Measurements from ENCODE around the gene INSIG2. TPM values are rescaled to one million over a fixed set of nuclear protein-coding genes. Genes with fewer than 3 reads are reported as not detected.

INSIG2 gene
- total RNA-seq, 1 experiment from 2014 or later = 8.7 TPM

DNA sequence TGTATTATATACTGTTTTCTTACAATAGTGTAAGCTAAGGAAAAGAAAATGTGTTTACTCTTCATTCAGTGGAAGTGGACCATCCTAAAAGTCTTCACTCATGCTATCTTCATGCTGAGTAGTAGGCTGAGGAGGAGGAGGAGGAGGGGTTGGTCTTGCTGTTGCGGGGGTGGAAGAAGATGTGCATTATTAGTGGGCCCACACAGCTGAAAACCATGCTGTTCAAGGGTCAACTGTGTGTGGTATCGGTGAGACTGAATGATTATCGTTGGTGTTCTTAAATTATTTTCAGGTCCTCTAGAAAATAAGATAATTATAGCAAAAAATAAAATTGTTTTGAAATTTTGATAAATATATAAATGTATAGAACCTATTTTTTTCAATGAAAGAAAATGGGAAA is 22.0 kb downstream of the INSIG2 start:
- Histone ChIP-seq H3K23me2 (ENCODE audit: insufficient read length, low read depth, low read length, poor library complexity, severe bottlenecking) (no peaks in the 10 kb centered on the region), H3K23ac (ENCODE audit: insufficient read length, low read depth, low read length) (no peak overlapping the region), H2AK5ac (ENCODE audit: insufficient read length, low read length) (no peak overlapping the region), H2BK5ac (ENCODE audit: insufficient read length, low read length) (no peak overlapping the region), H2BK15ac (ENCODE audit: low read depth, low read length) (no peak overlapping the region), H3K18ac (ENCODE audit: insufficient read length, low read depth, low read length) (no peak overlapping the region), H2BK20ac (ENCODE audit: low read depth, low read length, poor library complexity, severe bottlenecking) (no peak overlapping the region), H3K79me1 (ENCODE audit: insufficient read depth, low read depth, low read length, poor library complexity, severe bottlenecking) (no peaks in the 10 kb centered on the region), H3K27me3 (ENCODE audit: insufficient read depth, low read length) (no peaks in the 10 kb centered on the region), H3K9ac (ENCODE audit: extremely low read depth, insufficient read length, low read length) (no peak overlapping the region), H3T11ph (ENCODE audit: low read length) (no peak overlapping the region), H3K27ac (ENCODE audit: insufficient read length, low read depth, low read length) (no peak overlapping the region), H3K79me2 (ENCODE audit: insufficient read depth, low read length) (no peaks in the 10 kb centered on the region), H4K8ac (replicated peaks; ENCODE audit: insufficient read length, low read depth, low read length) (no peak overlapping the region), H3K4me1 (ENCODE audit: insufficient read depth, low read length) (no peaks in the 10 kb centered on the region; the same call in 1 of the 2 replicates), H3K14ac (ENCODE audit: insufficient read depth, low read length) (no peak overlapping the region), H3K9me3 (ENCODE audit: control insufficient read depth, low read depth, low read length) (no peaks in the 10 kb centered on the region), H2BK12ac (ENCODE audit: insufficient read length, low read depth, low read length) (no peak overlapping the region), H2AFZ (ENCODE audit: low read length) (no peak overlapping the region), H4K20me1 (ENCODE audit: control insufficient read depth, insufficient read depth, insufficient read length) (no peaks in the 10 kb centered on the region), H2BK120ac (ENCODE audit: low read depth, low read length, poor library complexity, severe bottlenecking) (no peak overlapping the region), H3K56ac (ENCODE audit: insufficient read length, low read depth, low read length) (no peak overlapping the region), H3K4ac (ENCODE audit: low read depth, low read length) (no peak overlapping the region), H4K5ac (ENCODE audit: insufficient read length, low read depth, low read length) (no peak overlapping the region), H4K91ac (ENCODE audit: insufficient read length, low read depth, low read length) (no peak overlapping the region), H3K4me2 (ENCODE audit: insufficient read depth, insufficient read length, low read length) (no peak overlapping the region)
- no peak overlapping the region for H3K4me3 Mint-ChIP-seq
- WGBS (ENCODE audit: extremely low coverage, insufficient read length, low lambda C conversion rate) = no CpG with 5 or more reads among the region's 3 CpGs
- TF ChIP-seq, protein P1, sequence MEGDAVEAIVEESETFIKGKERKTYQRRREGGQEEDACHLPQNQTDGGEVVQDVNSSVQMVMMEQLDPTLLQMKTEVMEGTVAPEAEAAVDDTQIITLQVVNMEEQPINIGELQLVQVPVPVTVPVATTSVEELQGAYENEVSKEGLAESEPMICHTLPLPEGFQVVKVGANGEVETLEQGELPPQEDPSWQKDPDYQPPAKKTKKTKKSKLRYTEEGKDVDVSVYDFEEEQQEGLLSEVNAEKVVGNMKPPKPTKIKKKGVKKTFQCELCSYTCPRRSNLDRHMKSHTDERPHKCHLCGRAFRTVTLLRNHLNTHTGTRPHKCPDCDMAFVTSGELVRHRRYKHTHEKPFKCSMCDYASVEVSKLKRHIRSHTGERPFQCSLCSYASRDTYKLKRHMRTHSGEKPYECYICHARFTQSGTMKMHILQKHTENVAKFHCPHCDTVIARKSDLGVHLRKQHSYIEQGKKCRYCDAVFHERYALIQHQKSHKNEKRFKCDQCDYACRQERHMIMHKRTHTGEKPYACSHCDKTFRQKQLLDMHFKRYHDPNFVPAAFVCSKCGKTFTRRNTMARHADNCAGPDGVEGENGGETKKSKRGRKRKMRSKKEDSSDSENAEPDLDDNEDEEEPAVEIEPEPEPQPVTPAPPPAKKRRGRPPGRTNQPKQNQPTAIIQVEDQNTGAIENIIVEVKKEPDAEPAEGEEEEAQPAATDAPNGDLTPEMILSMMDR (conservative IDR thresholded peaks at IDR 0.05) = no peak
- H3K9me3 Mint-ChIP-seq = no peaks in the 10 kb centered on the region
- H3K27ac Mint-ChIP-seq = no peak overlapping the region
- H3K27me3 Mint-ChIP-seq (ENCODE audit: low read depth) = no peaks in the 10 kb centered on the region
- no peak for DNase-seq
- peaks cover 0 to 5% of the 10 kb centered on the region in 2 experiments; a peak in 2 of 4 replicates for H3K4me1 Mint-ChIP-seq
- H3K36me3 Mint-ChIP-seq (ENCODE audit: insufficient read depth in 1 of 3, low read depth in 3 of 3) = peaks cover 0 to 20% (median 17%) of the 10 kb centered on the region in 3 experiments; a peak in 4 of 7 replicates

Data from H9 (cell line).